Effector memory CD8-positive, alpha-beta T cell (primary cell): ENCODE data around the gene LMBR1.

Source experiments
- ATAC-seq: fragments of 150-1000 bp; cut with Tn5 transposase; replicated peaks from 2 replicates; pipeline ENCODE4 v1.10.0; 2021; ENCODE audit warnings: mild to moderate bottlenecking, moderate library complexity
- DNase-seq, 3 experiments: peaks; one replicate each; pipeline ENCODE4 v3.0.0; 2021
- H3K27ac Mint-ChIP-seq, 2 donors: one replicate each; pipeline ENCODE4 v1.8.0; 2022; ENCODE audit warnings: mild to moderate bottlenecking in 2 of 2, mixed read lengths in 2 of 2, moderate library complexity in 2 of 2
- H3K27me3 Mint-ChIP-seq, 2 donors: one replicate each; pipeline ENCODE4 v1.8.0; 2022; ENCODE audit warnings: mixed read lengths in 2 of 2
- H3K36me3 Mint-ChIP-seq: one replicate; pipeline ENCODE4 v1.8.0; 2022; ENCODE audit warnings: mild to moderate bottlenecking, moderate library complexity, mixed read lengths; ENCODE audit not compliant: insufficient read depth
- H3K4me1 Mint-ChIP-seq, 2 donors: one replicate each; pipeline ENCODE4 v1.8.0; 2022; ENCODE audit warnings: low read depth in 2 of 2, mixed read lengths in 2 of 2
- H3K4me3 Mint-ChIP-seq, 2 donors: one replicate each; pipeline ENCODE4 v1.8.0; 2022; ENCODE audit warnings: mild to moderate bottlenecking in 2 of 2, mixed read lengths in 2 of 2, moderate library complexity in 2 of 2
- H3K9me3 Mint-ChIP-seq, 2 donors: one replicate each; pipeline ENCODE4 v1.8.0; 2022; ENCODE audit warnings: mixed read lengths in 2 of 2

The LMBR1 gene

GRCh38 chr7:156792611-156793010, 100.4 kb downstream of the LMBR1 start:
- H3K9me3 Mint-ChIP-seq, result no peaks in the 10 kb centered on the region
- peaks cover 0 to 5% of the 10 kb centered on the region in 2 donors for H3K4me1 Mint-ChIP-seq
- DNase-seq (no peak), ATAC-seq (no peak)
- peaks cover 10% of the 10 kb centered on the region for H3K36me3 Mint-ChIP-seq
- no peak overlapping the region for H3K4me3 Mint-ChIP-seq
- H3K27ac Mint-ChIP-seq, result no peak overlapping the region
- H3K27me3 Mint-ChIP-seq, result no peaks in the 10 kb centered on the region

- DNase-seq (no peak), ATAC-seq (no peak)
- H3K27ac Mint-ChIP-seq, result no peak overlapping the region
- H3K4me3 Mint-ChIP-seq, result no peak overlapping the region
- no peaks in the 10 kb centered on the region for H3K4me1 Mint-ChIP-seq
- peaks cover 10% of the 10 kb centered on the region for H3K36me3 Mint-ChIP-seq
- no peaks in the 10 kb centered on the region for H3K27me3 Mint-ChIP-seq
- H3K9me3 Mint-ChIP-seq, result no peaks in the 10 kb centered on the region
These were observed 101.7 kb downstream of the LMBR1 start for GRCh38 chr7:156791241-156791640.

GRCh38 chr7:156790264-156790663, 102.7 kb downstream of the LMBR1 start:
- H3K27me3 Mint-ChIP-seq, result no peaks in the 10 kb centered on the region
- H3K9me3 Mint-ChIP-seq, result no peaks in the 10 kb centered on the region
- H3K36me3 Mint-ChIP-seq, result peaks cover 9% of the 10 kb centered on the region
- DNase-seq (no peak), ATAC-seq (no peak)
- peaks cover 0 to 1% of the 10 kb centered on the region in 2 donors for H3K4me1 Mint-ChIP-seq
- H3K4me3 Mint-ChIP-seq, result no peak overlapping the region
- no peak overlapping the region for H3K27ac Mint-ChIP-seq

GRCh38 chr7:156785998-156786543, 106.9 kb downstream of the LMBR1 start:
- Mint-ChIP-seq H3K9me3 (no peaks in the 10 kb centered on the region), H3K27ac (no peak overlapping the region), H3K36me3 (no peaks in the 10 kb centered on the region), H3K27me3 (no peaks in the 10 kb centered on the region), H3K4me1 (peaks cover 1 to 4% of the 10 kb centered on the region in 2 donors), H3K4me3 (no peak overlapping the region)
- ATAC-seq, result no peak
- DNase-seq, result no peak

- no peak for DNase-seq
- no peaks in the 10 kb centered on the region for H3K9me3 Mint-ChIP-seq
- no peaks in the 10 kb centered on the region for H3K36me3 Mint-ChIP-seq
- no peak for ATAC-seq
- H3K4me3 Mint-ChIP-seq, result no peak overlapping the region
- H3K4me1 Mint-ChIP-seq, result peaks cover 1 to 6% of the 10 kb centered on the region in 2 donors
- no peaks in the 10 kb centered on the region for H3K27me3 Mint-ChIP-seq
- H3K27ac Mint-ChIP-seq, result no peak overlapping the region
These were observed 109.1 kb downstream of the LMBR1 start for GRCh38 chr7:156783864-156784263.

- Mint-ChIP-seq H3K4me1 (peaks cover 6 to 16% of the 10 kb centered on the region in 2 donors), H3K36me3 (no peaks in the 10 kb centered on the region), H3K27me3 (no peaks in the 10 kb centered on the region), H3K4me3 (no peak overlapping the region), H3K27ac (peak overlapping the region in 1 of 2 donors; percentile 30), H3K9me3 (peaks cover 0 to 1% of the 10 kb centered on the region in 2 donors)
- no peak for ATAC-seq
- no peak for DNase-seq
These were observed 111.0 kb downstream of the LMBR1 start for GRCh38 chr7:156781972-156782371.

GRCh38 chr7:156780724-156781455, 112.1 kb downstream of the LMBR1 start:
- Mint-ChIP-seq H3K27me3 (no peaks in the 10 kb centered on the region), H3K4me1 (peaks cover 6 to 21% of the 10 kb centered on the region in 2 donors), H3K27ac (no peak overlapping the region), H3K9me3 (peaks cover 0 to 1% of the 10 kb centered on the region in 2 donors), H3K36me3 (no peaks in the 10 kb centered on the region), H3K4me3 (no peak overlapping the region)
- DNase-seq (no peak), ATAC-seq (no peak)

- DNase-seq, result no peak
- Mint-ChIP-seq H3K27me3 (no peaks in the 10 kb centered on the region), H3K4me1 (peaks cover 5 to 21% of the 10 kb centered on the region in 2 donors), H3K36me3 (no peaks in the 10 kb centered on the region), H3K27ac (no peak overlapping the region), H3K9me3 (peaks cover 0 to 1% of the 10 kb centered on the region in 2 donors), H3K4me3 (no peak overlapping the region)
- no peak for ATAC-seq
These were observed 114.3 kb downstream of the LMBR1 start for GRCh38 chr7:156778668-156779067.

- H3K4me1 Mint-ChIP-seq, result peaks cover 5 to 21% of the 10 kb centered on the region in 2 donors
- peak overlapping the region in 1 of 2 donors; percentile 11 for H3K27ac Mint-ChIP-seq
These were observed 114.8 kb downstream of the LMBR1 start for GRCh38 chr7:156778201-156778600.

GRCh38 chr7:156777364-156778069, 115.5 kb downstream of the LMBR1 start:
- peaks cover 0 to 1% of the 10 kb centered on the region in 2 donors for H3K9me3 Mint-ChIP-seq
- no peaks in the 10 kb centered on the region for H3K27me3 Mint-ChIP-seq
- peak overlapping the region in 1 of 2 donors; percentile 11 for H3K27ac Mint-ChIP-seq
- no peak overlapping the region for H3K4me3 Mint-ChIP-seq
- no peaks in the 10 kb centered on the region for H3K36me3 Mint-ChIP-seq
- no peak for ATAC-seq
- H3K4me1 Mint-ChIP-seq, result peaks cover 5 to 21% of the 10 kb centered on the region in 2 donors
- no peak for DNase-seq

More at GRCh38 chr7:156778201-156778600, 114.8 kb downstream of the LMBR1 start:
- no peak for DNase-seq
- Mint-ChIP-seq H3K27me3 (no peaks in the 10 kb centered on the region), H3K4me3 (no peak overlapping the region), H3K36me3 (no peaks in the 10 kb centered on the region), H3K9me3 (peaks cover 0 to 1% of the 10 kb centered on the region in 2 donors)
- no peak for ATAC-seq

- Mint-ChIP-seq H3K27ac (no peak overlapping the region), H3K36me3 (no peaks in the 10 kb centered on the region), H3K4me1 (peaks cover 5 to 18% of the 10 kb centered on the region in 2 donors), H3K9me3 (peaks cover 0 to 1% of the 10 kb centered on the region in 2 donors), H3K4me3 (no peak overlapping the region), H3K27me3 (no peaks in the 10 kb centered on the region)
- DNase-seq, result no peak
- ATAC-seq, result no peak
These were observed 116.5 kb downstream of the LMBR1 start for GRCh38 chr7:156776527-156776926.

GRCh38 chr7:156773966-156774365, 119.0 kb downstream of the LMBR1 start:
- H3K27ac Mint-ChIP-seq, result no peak overlapping the region
- DNase-seq, result no peak
- H3K9me3 Mint-ChIP-seq, result peaks cover 0 to 1% of the 10 kb centered on the region in 2 donors
- no peak overlapping the region for H3K4me3 Mint-ChIP-seq
- H3K36me3 Mint-ChIP-seq, result no peaks in the 10 kb centered on the region
- ATAC-seq, result no peak
- peaks cover 13 to 19% of the 10 kb centered on the region in 2 donors for H3K4me1 Mint-ChIP-seq
- no peaks in the 10 kb centered on the region for H3K27me3 Mint-ChIP-seq

GRCh38 chr7:156772725-156773124, 120.3 kb downstream of the LMBR1 start:
- Mint-ChIP-seq H3K27me3 (no peaks in the 10 kb centered on the region), H3K36me3 (no peaks in the 10 kb centered on the region), H3K4me3 (no peak overlapping the region), H3K9me3 (peaks cover 0 to 1% of the 10 kb centered on the region in 2 donors), H3K27ac (peak overlapping the region in 1 of 2 donors; percentile 27), H3K4me1 (peaks cover 11 to 15% of the 10 kb centered on the region in 2 donors)
- no peak for DNase-seq
- ATAC-seq, result no peak
